HEK293 (cell line): Measurements from ENCODE around the gene MBNL2.

Source experiments
- CTCF ChIA-PET: fragments of 350-600 bp; formaldehyde crosslinking; extraction: SDS; loops from one replicate; lab custom pipeline; 2021; ENCODE audit warnings: antibody characterized with exemption; lab: Yijun Ruan, JAX
- POLR2A ChIA-PET: fragments of 300-600 bp; formaldehyde crosslinking; extraction: SDS; loops from one replicate; lab custom pipeline; 2020; ENCODE audit warnings: antibody characterized with exemption, inconsistent platforms; lab: Yijun Ruan, JAX
- H3K27ac ChIP-seq: fragments of 200-500 bp; sonication (Bioruptor generic); 2 replicates; pipeline ENCODE4 v1.5.1; 2014; ENCODE audit warnings: low read depth, low read length, control low read depth, inconsistent platforms; ENCODE audit errors: extremely low read depth
- H3K36me3 ChIP-seq, 2 experiments: fragments of 200-500 bp in 1 of 2; sonication (Bioruptor generic) in 1 of 2; 1 replicate in 1 of 2; 2 replicates in 1 of 2; pipeline ENCODE4 v1.5.1; 2014 to 2017; ENCODE audit warnings: inconsistent platforms in 2 of 2, low read length in 2 of 2; ENCODE audit not compliant: control insufficient read depth in 2 of 2, insufficient read depth in 1 of 2
- H3K4me1 ChIP-seq: fragments of 200-500 bp; sonication (Bioruptor generic); 2 replicates; pipeline ENCODE4 v1.5.1; 2014; ENCODE audit warnings: mild to moderate bottlenecking, low read length, inconsistent platforms; ENCODE audit not compliant: control insufficient read depth, insufficient read depth
- H3K4me3 ChIP-seq: 2 replicates; pipeline ENCODE4 v1.5.1; 2011; ENCODE audit warnings: low read depth, mild to moderate bottlenecking, control low read depth, low read length, moderate library complexity
- H3K9me3 ChIP-seq: fragments of 200-500 bp; sonication (Bioruptor generic); 2 replicates; pipeline ENCODE4 v1.5.1; 2014; ENCODE audit warnings: low read depth, low read length, inconsistent platforms; ENCODE audit not compliant: control insufficient read depth, insufficient read depth
- BCL11B ChIP-seq: fragments of 450-650 bp; formaldehyde crosslinking; IDR thresholded peaks from 2 replicates; pipeline ENCODE4 v1.5.1; 2016; ENCODE audit warnings: low read depth, missing biosample characterization, missing genetic modification characterization
- GLI2 ChIP-seq: fragments of 450-650 bp; formaldehyde crosslinking; IDR thresholded peaks from 2 replicates; pipeline ENCODE4; 2017; ENCODE audit warnings: missing biosample characterization, missing genetic modification characterization, low read depth, borderline replicate concordance
- HOXA7 ChIP-seq: sonication (generic); formaldehyde crosslinking; IDR thresholded peaks from 2 replicates; pipeline ENCODE4 v1.8.1; 2022; ENCODE audit warnings: missing genetic modification reagents, borderline replicate concordance
- KLF16 ChIP-seq: fragments of 450-650 bp; formaldehyde crosslinking; IDR thresholded peaks from 2 replicates; pipeline ENCODE4 v1.5.1; 2017; ENCODE audit warnings: missing biosample characterization, missing genetic modification characterization
- OSR2 ChIP-seq: fragments of 450-650 bp; formaldehyde crosslinking; IDR thresholded peaks from 2 replicates; pipeline ENCODE4 v1.5.1; 2016; ENCODE audit warnings: missing biosample characterization, missing genetic modification characterization
- SP7 ChIP-seq: fragments of 450-650 bp; formaldehyde crosslinking; IDR thresholded peaks from 2 replicates; pipeline ENCODE4 v1.5.1; 2016; ENCODE audit warnings: missing biosample characterization, missing genetic modification characterization
- ZBTB8A ChIP-seq: fragments of 450-650 bp; formaldehyde crosslinking; IDR thresholded peaks from 2 replicates; pipeline ENCODE4 v1.5.1; 2016; ENCODE audit warnings: missing biosample characterization, missing genetic modification characterization
- ZEB2 ChIP-seq: fragments of 450-650 bp; formaldehyde crosslinking; IDR thresholded peaks from 2 replicates; pipeline ENCODE4 v1.5.1; 2016; ENCODE audit warnings: missing biosample characterization, missing genetic modification characterization
- ZFP3 ChIP-seq: fragments of 450-650 bp; formaldehyde crosslinking; IDR thresholded peaks from 2 replicates; pipeline ENCODE4 v1.5.1; 2016; ENCODE audit warnings: low read depth, missing biosample characterization, missing genetic modification characterization
- ZFP41 ChIP-seq: fragments of 450-650 bp; formaldehyde crosslinking; IDR thresholded peaks from 2 replicates; pipeline ENCODE4 v1.5.1; 2016; ENCODE audit warnings: missing biosample characterization, missing genetic modification characterization, borderline replicate concordance
- ZNF19 ChIP-seq: fragments of 450-650 bp; formaldehyde crosslinking; IDR thresholded peaks from 2 replicates; pipeline ENCODE4; 2016; ENCODE audit warnings: missing biosample characterization, missing genetic modification characterization, low read depth
- ZNF221 ChIP-seq: fragments of 450-650 bp; formaldehyde crosslinking; IDR thresholded peaks from 2 replicates; pipeline ENCODE4 v1.5.1; 2017; ENCODE audit warnings: missing biosample characterization, missing genetic modification characterization, borderline replicate concordance
- ZNF350 ChIP-seq: fragments of 450-650 bp; formaldehyde crosslinking; IDR thresholded peaks from 2 replicates; pipeline ENCODE4 v1.5.0; 2017; ENCODE audit warnings: missing biosample characterization, mild to moderate bottlenecking, missing genetic modification characterization
- ZNF521 ChIP-seq: fragments of 450-650 bp; formaldehyde crosslinking; IDR thresholded peaks from 2 replicates; pipeline ENCODE4 v1.5.1; 2017; ENCODE audit warnings: missing biosample characterization, mild to moderate bottlenecking, missing genetic modification characterization
- ZNF600 ChIP-seq: fragments of 450-650 bp; formaldehyde crosslinking; IDR thresholded peaks from 2 replicates; pipeline ENCODE4 v1.5.1; 2016; ENCODE audit warnings: missing biosample characterization, missing genetic modification characterization
- ZNF670 ChIP-seq: fragments of 450-650 bp; formaldehyde crosslinking; IDR thresholded peaks from 2 replicates; pipeline ENCODE4 v1.5.1; 2016; ENCODE audit warnings: missing biosample characterization, missing genetic modification characterization, low read depth
- ZNF768 ChIP-seq: fragments of 450-650 bp; formaldehyde crosslinking; IDR thresholded peaks from 2 replicates; pipeline ENCODE4 v1.5.1; 2018; ENCODE audit warnings: missing biosample characterization, mild to moderate bottlenecking, missing genetic modification characterization
- ZNF785 ChIP-seq: fragments of 450-650 bp; formaldehyde crosslinking; IDR thresholded peaks from 2 replicates; pipeline ENCODE4 v1.5.1; 2016; ENCODE audit warnings: missing biosample characterization, missing genetic modification characterization
- ZNF837 ChIP-seq: fragments of 450-650 bp; formaldehyde crosslinking; IDR thresholded peaks from 2 replicates; pipeline ENCODE4 v1.5.1; 2016; ENCODE audit warnings: missing biosample characterization, missing genetic modification characterization
- ZSCAN30 ChIP-seq: fragments of 450-650 bp; IDR thresholded peaks from 2 replicates; pipeline ENCODE4 v1.5.1; 2018; ENCODE audit warnings: missing biosample characterization, mild to moderate bottlenecking, missing genetic modification characterization, moderate library complexity
- TF ChIP-seq, protein P1 (sequence below): fragments of 450-650 bp; formaldehyde crosslinking; IDR thresholded peaks from 2 replicates; pipeline ENCODE4 v1.5.1; 2016; ENCODE audit warnings: missing biosample characterization, missing genetic modification characterization
- TF ChIP-seq, protein P2 (sequence below): fragments of 450-650 bp; formaldehyde crosslinking; IDR thresholded peaks from 2 replicates; pipeline ENCODE4 v1.5.1; 2016; ENCODE audit warnings: missing biosample characterization, missing genetic modification characterization
- TF ChIP-seq, protein P3 (sequence below): fragments of 450-650 bp; formaldehyde crosslinking; IDR thresholded peaks from 2 replicates; pipeline ENCODE4 v1.5.1; 2016; ENCODE audit warnings: missing biosample characterization, missing genetic modification characterization
- TF ChIP-seq, protein P4 (sequence below): fragments of 450-650 bp; formaldehyde crosslinking; IDR thresholded peaks from 2 replicates; pipeline ENCODE4 v1.5.1; 2017; ENCODE audit warnings: missing biosample characterization, missing genetic modification characterization
- TF ChIP-seq, protein P5 (sequence below): fragments of 450-650 bp; formaldehyde crosslinking; IDR thresholded peaks from 2 replicates; pipeline ENCODE4 v1.5.1; 2016; ENCODE audit warnings: missing biosample characterization, missing genetic modification characterization
- TF ChIP-seq, protein P6 (sequence below): fragments of 450-650 bp; formaldehyde crosslinking; IDR thresholded peaks from 2 replicates; pipeline ENCODE4 v1.5.1; 2016; ENCODE audit warnings: missing biosample characterization, missing genetic modification characterization

The MBNL2 gene

DNA sequence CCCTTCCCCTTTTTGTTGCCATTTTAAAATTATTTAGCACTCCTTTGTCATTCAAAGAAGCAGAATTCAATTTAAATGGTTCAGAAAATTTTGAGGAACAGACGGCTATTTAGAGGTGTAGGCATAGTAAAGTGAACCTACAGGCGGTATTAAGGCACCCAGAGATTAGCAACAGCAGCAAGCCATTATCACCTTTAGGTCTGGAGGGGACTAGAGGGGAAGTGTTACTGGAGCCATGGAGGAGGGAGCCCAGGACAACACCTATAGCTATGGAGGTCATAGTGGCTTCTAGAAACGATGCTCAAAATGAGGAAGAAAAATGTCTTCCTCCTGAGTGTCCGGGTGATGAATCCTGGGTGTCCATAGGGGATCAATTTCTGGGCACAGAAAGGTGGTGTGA lies 25.8 kb upstream of the MBNL2 start:
- H3K4me1 ChIP-seq, result no peaks in the 10 kb centered on the region
- H3K4me3 ChIP-seq, result no peak overlapping the region
- TF ChIP-seq, protein P1, sequence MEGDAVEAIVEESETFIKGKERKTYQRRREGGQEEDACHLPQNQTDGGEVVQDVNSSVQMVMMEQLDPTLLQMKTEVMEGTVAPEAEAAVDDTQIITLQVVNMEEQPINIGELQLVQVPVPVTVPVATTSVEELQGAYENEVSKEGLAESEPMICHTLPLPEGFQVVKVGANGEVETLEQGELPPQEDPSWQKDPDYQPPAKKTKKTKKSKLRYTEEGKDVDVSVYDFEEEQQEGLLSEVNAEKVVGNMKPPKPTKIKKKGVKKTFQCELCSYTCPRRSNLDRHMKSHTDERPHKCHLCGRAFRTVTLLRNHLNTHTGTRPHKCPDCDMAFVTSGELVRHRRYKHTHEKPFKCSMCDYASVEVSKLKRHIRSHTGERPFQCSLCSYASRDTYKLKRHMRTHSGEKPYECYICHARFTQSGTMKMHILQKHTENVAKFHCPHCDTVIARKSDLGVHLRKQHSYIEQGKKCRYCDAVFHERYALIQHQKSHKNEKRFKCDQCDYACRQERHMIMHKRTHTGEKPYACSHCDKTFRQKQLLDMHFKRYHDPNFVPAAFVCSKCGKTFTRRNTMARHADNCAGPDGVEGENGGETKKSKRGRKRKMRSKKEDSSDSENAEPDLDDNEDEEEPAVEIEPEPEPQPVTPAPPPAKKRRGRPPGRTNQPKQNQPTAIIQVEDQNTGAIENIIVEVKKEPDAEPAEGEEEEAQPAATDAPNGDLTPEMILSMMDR (tag by site-specific recombination), result no peak
- TF ChIP-seq ZFP3 (tag by site-specific recombination) (no peak), HOXA7 (no peak)
- TF ChIP-seq, protein P2, sequence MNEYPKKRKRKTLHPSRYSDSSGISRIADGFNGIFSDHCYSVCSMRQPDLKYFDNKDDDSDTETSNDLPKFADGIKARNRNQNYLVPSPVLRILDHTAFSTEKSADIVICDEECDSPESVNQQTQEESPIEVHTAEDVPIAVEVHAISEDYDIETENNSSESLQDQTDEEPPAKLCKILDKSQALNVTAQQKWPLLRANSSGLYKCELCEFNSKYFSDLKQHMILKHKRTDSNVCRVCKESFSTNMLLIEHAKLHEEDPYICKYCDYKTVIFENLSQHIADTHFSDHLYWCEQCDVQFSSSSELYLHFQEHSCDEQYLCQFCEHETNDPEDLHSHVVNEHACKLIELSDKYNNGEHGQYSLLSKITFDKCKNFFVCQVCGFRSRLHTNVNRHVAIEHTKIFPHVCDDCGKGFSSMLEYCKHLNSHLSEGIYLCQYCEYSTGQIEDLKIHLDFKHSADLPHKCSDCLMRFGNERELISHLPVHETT (tag by site-specific recombination), result no peak
- ChIA-PET POLR2A (no interaction called here), CTCF (interaction anchor here (2.0 kb wide), 1 partner anchor 86 kb away, joined by 4 read pairs; no protein-coding TSS in a partner anchor)
- H3K27ac ChIP-seq, result no peak overlapping the region
- no peaks in the 10 kb centered on the region for H3K9me3 ChIP-seq
- H3K36me3 ChIP-seq, result no peaks in the 10 kb centered on the region

DNA sequence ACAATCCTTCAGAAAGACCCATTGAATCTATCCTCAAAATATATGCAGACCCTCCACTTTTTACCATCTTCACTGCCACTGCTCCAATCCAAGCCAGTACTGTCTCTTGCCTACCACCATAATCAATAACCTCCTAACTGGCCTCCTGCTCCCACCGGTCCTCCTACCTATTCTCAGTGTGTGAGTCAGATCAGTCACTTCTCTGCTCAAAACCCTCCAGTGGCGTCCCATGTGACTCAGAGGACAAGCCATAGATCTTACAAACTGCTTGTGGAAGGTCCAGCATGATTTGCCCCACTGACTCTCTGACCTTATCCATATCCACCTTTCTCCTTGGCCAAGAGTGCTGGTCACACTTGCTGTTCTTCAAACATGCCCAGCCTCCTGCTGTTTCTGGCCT lies 23.4 kb upstream of the MBNL2 start:
- ChIA-PET CTCF (no interaction called here), POLR2A (no interaction called here)
- H3K4me1 ChIP-seq, result no peaks in the 10 kb centered on the region
- H3K9me3 ChIP-seq, result no peaks in the 10 kb centered on the region
- no peak overlapping the region for H3K4me3 ChIP-seq
- H3K36me3 ChIP-seq, result no peaks in the 10 kb centered on the region
- H3K27ac ChIP-seq, result no peak overlapping the region
- TF ChIP-seq ZNF521 (tag by site-specific recombination) (no peak), ZBTB8A (tag by site-specific recombination) (no peak), ZNF19 (tag by site-specific recombination) (no peak), OSR2 (no peak), ZNF785 (tag by site-specific recombination) (no peak), SP7 (tag by site-specific recombination) (no peak), GLI2 (tag by site-specific recombination) (no peak), ZFP41 (no peak), KLF16 (tag by site-specific recombination) (no peak), ZNF350 (tag by site-specific recombination) (no peak)
- TF ChIP-seq, protein P3, sequence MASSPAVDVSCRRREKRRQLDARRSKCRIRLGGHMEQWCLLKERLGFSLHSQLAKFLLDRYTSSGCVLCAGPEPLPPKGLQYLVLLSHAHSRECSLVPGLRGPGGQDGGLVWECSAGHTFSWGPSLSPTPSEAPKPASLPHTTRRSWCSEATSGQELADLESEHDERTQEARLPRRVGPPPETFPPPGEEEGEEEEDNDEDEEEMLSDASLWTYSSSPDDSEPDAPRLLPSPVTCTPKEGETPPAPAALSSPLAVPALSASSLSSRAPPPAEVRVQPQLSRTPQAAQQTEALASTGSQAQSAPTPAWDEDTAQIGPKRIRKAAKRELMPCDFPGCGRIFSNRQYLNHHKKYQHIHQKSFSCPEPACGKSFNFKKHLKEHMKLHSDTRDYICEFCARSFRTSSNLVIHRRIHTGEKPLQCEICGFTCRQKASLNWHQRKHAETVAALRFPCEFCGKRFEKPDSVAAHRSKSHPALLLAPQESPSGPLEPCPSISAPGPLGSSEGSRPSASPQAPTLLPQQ (tag by site-specific recombination), result no peak

DNA sequence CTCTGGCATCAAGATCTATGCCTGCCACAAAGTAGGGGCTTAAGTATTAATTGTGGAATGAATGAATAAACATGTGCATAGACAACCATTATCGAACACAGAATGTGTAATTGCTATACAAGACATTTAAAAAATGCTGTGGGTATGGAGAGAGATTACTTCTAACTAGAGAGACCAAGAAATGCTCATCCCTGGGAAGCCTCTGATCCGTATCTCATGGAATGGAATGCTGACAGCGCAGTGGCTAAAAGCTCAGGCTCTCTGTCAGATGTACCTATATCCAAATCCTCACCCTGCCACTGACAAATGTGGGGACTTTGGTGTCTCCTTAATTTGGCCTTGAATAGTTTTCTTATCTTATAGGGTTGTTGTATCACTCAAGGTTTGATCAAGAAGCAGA lies 22.7 kb upstream of the MBNL2 start:
- no peaks in the 10 kb centered on the region for H3K9me3 ChIP-seq
- CTCF ChIA-PET, result no interaction called here
- POLR2A ChIA-PET, result no interaction called here
- H3K27ac ChIP-seq, result no peak overlapping the region
- no peaks in the 10 kb centered on the region for H3K4me1 ChIP-seq
- H3K4me3 ChIP-seq, result no peak overlapping the region
- H3K36me3 ChIP-seq, result no peaks in the 10 kb centered on the region
- TF ChIP-seq ZSCAN30 (tag by site-specific recombination) (no peak), ZNF600 (tag by site-specific recombination) (no peak), ZNF837 (tag by site-specific recombination) (no peak), ZNF670 (tag by site-specific recombination) (no peak), ZNF768 (tag by site-specific recombination) (no peak), BCL11B (no peak), ZEB2 (tag by site-specific recombination) (no peak), ZNF221 (no peak)
- TF ChIP-seq, protein P4, sequence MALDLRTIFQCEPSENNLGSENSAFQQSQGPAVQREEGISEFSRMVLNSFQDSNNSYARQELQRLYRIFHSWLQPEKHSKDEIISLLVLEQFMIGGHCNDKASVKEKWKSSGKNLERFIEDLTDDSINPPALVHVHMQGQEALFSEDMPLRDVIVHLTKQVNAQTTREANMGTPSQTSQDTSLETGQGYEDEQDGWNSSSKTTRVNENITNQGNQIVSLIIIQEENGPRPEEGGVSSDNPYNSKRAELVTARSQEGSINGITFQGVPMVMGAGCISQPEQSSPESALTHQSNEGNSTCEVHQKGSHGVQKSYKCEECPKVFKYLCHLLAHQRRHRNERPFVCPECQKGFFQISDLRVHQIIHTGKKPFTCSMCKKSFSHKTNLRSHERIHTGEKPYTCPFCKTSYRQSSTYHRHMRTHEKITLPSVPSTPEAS, result no peak
- TF ChIP-seq, protein P5, sequence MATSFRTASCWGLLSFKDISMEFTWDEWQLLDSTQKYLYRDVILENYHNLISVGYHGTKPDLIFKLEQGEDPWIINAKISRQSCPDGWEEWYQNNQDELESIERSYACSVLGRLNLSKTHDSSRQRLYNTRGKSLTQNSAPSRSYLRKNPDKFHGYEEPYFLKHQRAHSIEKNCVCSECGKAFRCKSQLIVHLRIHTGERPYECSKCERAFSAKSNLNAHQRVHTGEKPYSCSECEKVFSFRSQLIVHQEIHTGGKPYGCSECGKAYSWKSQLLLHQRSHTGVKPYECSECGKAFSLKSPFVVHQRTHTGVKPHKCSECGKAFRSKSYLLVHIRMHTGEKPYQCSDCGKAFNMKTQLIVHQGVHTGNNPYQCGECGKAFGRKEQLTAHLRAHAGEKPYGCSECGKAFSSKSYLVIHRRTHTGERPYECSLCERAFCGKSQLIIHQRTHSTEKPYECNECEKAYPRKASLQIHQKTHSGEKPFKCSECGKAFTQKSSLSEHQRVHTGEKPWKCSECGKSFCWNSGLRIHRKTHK (tag by site-specific recombination), result no peak
- TF ChIP-seq, protein P6, sequence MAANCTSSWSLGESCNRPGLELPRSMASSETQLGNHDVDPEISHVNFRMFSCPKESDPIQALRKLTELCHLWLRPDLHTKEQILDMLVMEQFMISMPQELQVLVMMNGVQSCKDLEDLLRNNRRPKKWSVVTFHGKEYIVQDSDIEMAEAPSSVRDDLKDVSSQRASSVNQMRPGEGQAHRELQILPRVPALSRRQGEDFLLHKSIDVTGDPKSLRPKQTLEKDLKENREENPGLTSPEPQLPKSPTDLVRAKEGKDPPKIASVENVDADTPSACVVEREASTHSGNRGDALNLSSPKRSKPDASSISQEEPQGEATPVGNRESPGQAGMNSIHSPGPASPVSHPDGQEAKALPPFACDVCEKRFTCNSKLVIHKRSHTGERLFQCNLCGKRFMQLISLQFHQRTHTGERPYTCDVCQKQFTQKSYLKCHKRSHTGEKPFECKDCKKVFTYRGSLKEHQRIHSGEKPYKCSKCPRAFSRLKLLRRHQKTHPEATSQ, result no peak
